H1 (cell line): Measurements from ENCODE around the gene RB1. TPM values are rescaled to one million over a fixed set of nuclear protein-coding genes. Genes with fewer than 3 reads are reported as not detected.

Experiments used
- CTCF ChIA-PET: fragments of 300-600 bp; sonication (Branson Sonifier 250); formaldehyde crosslinking; loops from one replicate; lab custom pipeline; 2021; ENCODE audit not compliant: partially characterized antibody; lab: Charles Lee
- POLR2A ChIA-PET: fragments of 300-600 bp; sonication (Branson Sonifier 250); formaldehyde crosslinking; loops from one replicate; lab custom pipeline; 2021; ENCODE audit warnings: inconsistent platforms; ENCODE audit not compliant: partially characterized antibody; lab: Charles Lee
- DNase-seq, 2 experiments: peaks; one replicate each; pipeline versions ENCODE4 v3.0.0 to v3.0.0-alpha.2; 2010 to 2022; ENCODE audit warnings: low spot score in 2 of 2, low read depth in 1 of 2, mixed read lengths in 1 of 2
- FAIRE-seq: peaks from 2 replicates; lab custom pipeline; 2011; peaks lifted over from hg19 to GRCh38; lab: Jason Lieb, UNC
- H2AFZ ChIP-seq: 2 replicates; pipeline ENCODE4 v1.8.1; 2012; ENCODE audit warnings: low read length, inconsistent platforms
- H2AK5ac ChIP-seq: 2 replicates; pipeline ENCODE4 v1.6.1; 2013; ENCODE audit warnings: low read depth, low read length
- H2BK120ac ChIP-seq: replicated peaks from 2 replicates; pipeline ENCODE3; 2013; ENCODE audit warnings: low read depth, low read length, inconsistent platforms
- H2BK12ac ChIP-seq: 2 replicates; pipeline ENCODE4 v1.6.1; 2013; ENCODE audit warnings: low read depth, low read length
- H2BK15ac ChIP-seq: 2 replicates; pipeline ENCODE4 v1.6.1; 2013; ENCODE audit warnings: low read length
- H2BK20ac ChIP-seq: 2 replicates; pipeline ENCODE4 v1.6.1; 2013; ENCODE audit warnings: low read length
- H2BK5ac ChIP-seq: 2 replicates; pipeline ENCODE4 v1.6.1; 2013; ENCODE audit warnings: low read depth, low read length
- H3K14ac ChIP-seq: 2 replicates; pipeline ENCODE4 v1.6.1; 2013; ENCODE audit warnings: inconsistent platforms; ENCODE audit not compliant: insufficient read length
- H3K18ac ChIP-seq: 2 replicates; pipeline ENCODE4 v1.6.1; 2013; ENCODE audit warnings: low read length; ENCODE audit errors: extremely low read depth
- H3K23ac ChIP-seq: 2 replicates; pipeline ENCODE4 v1.6.1; 2013; ENCODE audit warnings: inconsistent platforms; ENCODE audit not compliant: insufficient read length
- H3K23me2 ChIP-seq: 2 replicates; pipeline ENCODE4 v1.6.1; 2013; ENCODE audit warnings: low read depth, low read length
- H3K27ac ChIP-seq: 2 replicates; pipeline ENCODE4 v1.6.1; 2011; ENCODE audit warnings: low read depth, low read length, inconsistent platforms
- H3K27me3 ChIP-seq, 4 experiments: replicated peaks in 1 of 4; 1 replicate in 1 of 4; 2 replicates in 3 of 4; pipeline versions ENCODE4 v1.6.1 to v1.8.1; 2011 to 2013; ENCODE audit warnings: low read length in 3 of 4, mild to moderate bottlenecking in 3 of 4, inconsistent platforms in 2 of 4, mixed read lengths in 2 of 4, moderate library complexity in 1 of 4; ENCODE audit not compliant: control insufficient read depth in 3 of 4, insufficient read depth in 3 of 4; ENCODE audit errors: extremely low read depth in 1 of 4
- H3K36me3 ChIP-seq, 4 experiments: 2 replicates each; pipeline versions ENCODE4 v1.6.1 to v1.8.1; 2011 to 2013; ENCODE audit warnings: mild to moderate bottlenecking in 4 of 4, low read length in 3 of 4, moderate library complexity in 2 of 4, control low read depth in 1 of 4, inconsistent platforms in 1 of 4; ENCODE audit not compliant: insufficient read depth in 4 of 4, control insufficient read depth in 2 of 4
- H3K4ac ChIP-seq: replicated peaks from 2 replicates; pipeline ENCODE3; 2013; ENCODE audit warnings: low read length, low read depth, mixed read lengths, inconsistent platforms; ENCODE audit not compliant: insufficient read length
- H3K4me1 ChIP-seq, 4 experiments: replicated peaks in 1 of 4; 1 replicate in 1 of 4; 2 replicates in 3 of 4; pipeline versions ENCODE4 v1.6.1 to v1.8.1; 2011 to 2013; ENCODE audit warnings: low read length in 3 of 4, inconsistent platforms in 2 of 4, mixed read lengths in 1 of 4; ENCODE audit not compliant: insufficient read depth in 4 of 4, control insufficient read depth in 3 of 4
- H3K4me2 ChIP-seq, 2 experiments: 2 replicates each; pipeline versions ENCODE4 v1.6.1 to v1.8.1; 2011 to 2013; ENCODE audit warnings: low read depth in 2 of 2, low read length in 2 of 2, control low read depth in 1 of 2, inconsistent platforms in 1 of 2, mild to moderate bottlenecking in 1 of 2; ENCODE audit not compliant: insufficient read depth in 1 of 2
- H3K4me3 ChIP-seq, 4 experiments: fragments of 200-600, 300-600 bp in 1 of 4; sonication (generic), shearing (Covaris generic), sonication (Bioruptor Twin) in 1 of 4; 2 replicates each; pipeline versions ENCODE4 v1.5.1 to v1.8.1; 2011 to 2016; ENCODE audit warnings: low read length in 4 of 4, low read depth in 3 of 4, control low read depth in 2 of 4, inconsistent platforms in 2 of 4, mild to moderate bottlenecking in 2 of 4, mixed read lengths in 1 of 4, moderate library complexity in 1 of 4; ENCODE audit not compliant: insufficient read depth in 2 of 4; ENCODE audit errors: extremely low read depth in 1 of 4
- H3K56ac ChIP-seq: replicated peaks from 2 replicates; pipeline ENCODE3; 2013; ENCODE audit warnings: low read depth, mild to moderate bottlenecking, mixed read lengths, low read length, inconsistent platforms; ENCODE audit not compliant: insufficient read length
- H3K79me1 ChIP-seq: 2 replicates; pipeline ENCODE4 v1.6.1; 2013; ENCODE audit warnings: low read depth, low read length, control low read depth
- H3K79me2 ChIP-seq, 2 experiments: 2 replicates each; pipeline versions ENCODE4 v1.6.1 to v1.8.1; 2012 to 2013; ENCODE audit warnings: low read length in 2 of 2, mild to moderate bottlenecking in 2 of 2, inconsistent platforms in 1 of 2; ENCODE audit not compliant: insufficient read depth in 2 of 2, control insufficient read depth in 1 of 2
- H3K9ac ChIP-seq, 4 experiments: replicated peaks in 1 of 4; 1 replicate in 1 of 4; 2 replicates in 3 of 4; pipeline versions ENCODE4 v1.6.1 to v1.8.1; 2011 to 2013; ENCODE audit warnings: low read depth in 3 of 4, low read length in 3 of 4, control low read depth in 2 of 4, mild to moderate bottlenecking in 2 of 4, moderate library complexity in 2 of 4, inconsistent platforms in 1 of 4; ENCODE audit errors: extremely low read depth in 1 of 4
- H3K9me3 ChIP-seq, 2 experiments: 2 replicates each; pipeline versions ENCODE4 v1.6.1 to v1.8.1; 2012 to 2013; ENCODE audit warnings: mild to moderate bottlenecking in 2 of 2, moderate library complexity in 2 of 2, control low read depth in 1 of 2, inconsistent platforms in 1 of 2, low read depth in 1 of 2, low read length in 1 of 2, mixed read lengths in 1 of 2; ENCODE audit not compliant: insufficient read depth in 2 of 2
- H4K20me1 ChIP-seq, 2 experiments: replicated peaks in 1 of 2; 2 replicates each; pipeline versions ENCODE3 to v1.8.1; 2011 to 2013; ENCODE audit warnings: inconsistent platforms in 2 of 2, low read length in 2 of 2, mild to moderate bottlenecking in 1 of 2; ENCODE audit not compliant: insufficient read depth in 2 of 2, control insufficient read depth in 1 of 2
- H4K5ac ChIP-seq: 2 replicates; pipeline ENCODE4 v1.6.1; 2013; ENCODE audit warnings: low read length, low read depth, mixed read lengths, inconsistent platforms; ENCODE audit not compliant: insufficient read length
- H4K8ac ChIP-seq: 2 replicates; pipeline ENCODE4 v1.8.0; 2013; ENCODE audit warnings: mild to moderate bottlenecking, moderate library complexity, low read length, inconsistent platforms; ENCODE audit not compliant: insufficient read depth; ENCODE audit errors: extremely low read depth
- H4K91ac ChIP-seq: replicated peaks from 2 replicates; pipeline ENCODE3; 2013; ENCODE audit warnings: low read length, mixed read lengths, inconsistent platforms; ENCODE audit not compliant: insufficient read length
- CBX5 ChIP-seq: fragments of 300-800, 300-1000 bp; sonication (generic); IDR thresholded peaks from 2 replicates; pipeline ENCODE4 v1.7.1; 2016; ENCODE audit warnings: antibody characterized with exemption, low read length, low read depth
- CBX8 ChIP-seq: fragments of 300-800, 300-1000 bp; sonication (generic); IDR thresholded peaks from 2 replicates; pipeline ENCODE4 v1.7.1; 2016; ENCODE audit warnings: low read depth, low read length, borderline replicate concordance
- EP300 ChIP-seq, 2 experiments: IDR thresholded peaks; 1 replicate in 1 of 2; 2 replicates in 1 of 2; pipeline ENCODE4 v1.6.1; 2011 to 2012; ENCODE audit warnings: low read depth in 2 of 2, low read length in 2 of 2, mild to moderate bottlenecking in 2 of 2, borderline replicate concordance in 1 of 2, inconsistent platforms in 1 of 2, moderate library complexity in 1 of 2
- SIRT6 ChIP-seq: IDR thresholded peaks from one replicate; pipeline ENCODE4 v1.7.1; 2012; ENCODE audit warnings: low read length, inconsistent platforms
- SUZ12 ChIP-seq: fragments of 200-600 bp; sonication (generic); IDR thresholded peaks from 2 replicates; pipeline ENCODE4 v1.6.1; 2012; ENCODE audit warnings: mild to moderate bottlenecking, inconsistent platforms, low read length, moderate library complexity, mixed read lengths
- WGBS, 2 experiments: shearing (Covaris generic) in 1 of 2; methylation state at CpG; one replicate each; pipeline versions ENCODE4 v1.1.6 to v1.1.7; 2013 to 2015; ENCODE audit warnings: low lambda C conversion rate in 2 of 2, mixed read lengths in 2 of 2, inconsistent platforms in 1 of 2, low coverage in 1 of 2, missing lambda C conversion rate in 1 of 2; ENCODE audit not compliant: insufficient replicate concordance in 2 of 2, insufficient coverage in 1 of 2, insufficient read length in 1 of 2; ENCODE audit errors: extremely low coverage in 1 of 2, missing lambda C conversion rate in 1 of 2; 5-methylcytosine and 5-hydroxymethylcytosine counted together
- polyA plus RNA-seq, 7 experiments: library from polyadenylated mRNA; depleted of rRNA in 3 of 7; stranded (reverse) in 5 of 7; unstranded in 2 of 7; fragments of >200 nt in 5 of 7; fragments of 200-250 nt in 2 of 7; gene quantifications; 1 replicate in 5 of 7; 2 replicates in 1 of 7; 4 replicates in 1 of 7; pipeline versions ENCODE4 v1.2.1 to v1.2.3, GENCODE V29; 2011 to 2013; ENCODE audit warnings: missing spikeins in 2 of 7, mixed read lengths in 2 of 7
- total RNA-seq: library from RNA; stranded (reverse); fragmentation: NEBNext Ultra II Directional; extraction: Animal tissue kit (Norgen Biotek cat#: 25700); gene quantifications from 2 replicates; pipeline ENCODE4 v1.2.1, GENCODE V29; 2021

Gene RB1
- total and polyA plus RNA-seq, 2 of the 8 experiments (the other 6 are each of a cell fraction or from before 2014, with no cell fraction given): 4.1 to 17.5 TPM

DNA sequence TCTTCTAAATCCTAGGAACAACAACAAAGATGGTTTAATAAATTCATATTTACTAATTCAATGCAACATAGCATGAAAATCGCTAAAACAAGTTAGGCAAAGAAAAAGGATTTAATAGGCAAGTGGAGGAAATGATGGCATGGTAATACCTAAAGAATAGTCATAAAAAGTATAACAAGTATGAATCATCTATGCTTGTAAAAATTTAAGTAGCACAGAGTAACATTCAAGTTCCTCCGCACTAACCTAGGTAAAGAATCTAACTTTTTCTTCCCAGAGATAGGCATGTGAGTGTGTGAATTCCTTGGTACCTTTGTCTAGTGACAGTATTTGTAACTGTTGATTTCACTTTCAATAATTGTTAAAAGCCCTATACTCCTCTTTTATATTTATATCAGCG, 186.7 kb downstream of the RB1 start:
- H2BK12ac ChIP-seq: no peak overlapping the region
- no peak overlapping the region for H3K14ac ChIP-seq
- no peak overlapping the region for H3K4me3 ChIP-seq
- H3K27ac ChIP-seq: no peak overlapping the region
- H3K23ac ChIP-seq: no peak overlapping the region
- peaks cover 2% of the 10 kb centered on the region; the same call in 1 of the 2 replicates for H3K23me2 ChIP-seq
- peaks cover 0 to 9% (median 3%) of the 10 kb centered on the region in 4 experiments; a peak in 3 of 8 replicates for H3K36me3 ChIP-seq
- no peaks in the 10 kb centered on the region for H4K20me1 ChIP-seq
- no peak overlapping the region for H4K8ac ChIP-seq
- H4K5ac ChIP-seq: no peak overlapping the region
- 95% methylated on average over 3 of the region's 3 CpGs; no CpG with 5 or more reads in 1 of the 2 experiments for WGBS, 2 experiments
- no peak overlapping the region for H3K4ac ChIP-seq
- no peak overlapping the region for H2BK15ac ChIP-seq
- H3K27me3 ChIP-seq: no peaks in the 10 kb centered on the region
- no peak overlapping the region for H3K9ac ChIP-seq
- DNase-seq: no peak
- POLR2A ChIA-PET: no interaction called here
- no peak overlapping the region for H3K4me2 ChIP-seq
- no peak overlapping the region for H3K56ac ChIP-seq
- H3K18ac ChIP-seq: no peak overlapping the region
- no peak overlapping the region for H4K91ac ChIP-seq
- CTCF ChIA-PET: interaction anchor here (1.2 kb wide), 1 partner anchor 14 kb away, joined by 4 read pairs; no protein-coding TSS in a partner anchor
- H3K9me3 ChIP-seq: peaks cover 0 to 6% of the 10 kb centered on the region in 2 experiments; a peak in 1 of 4 replicates
- TF ChIP-seq SUZ12: no peak
- TF ChIP-seq SIRT6: no peak
- no peak for TF ChIP-seq CBX5
- TF ChIP-seq EP300 (IDR thresholded peaks at IDR 0.05; ENCODE audit: borderline replicate concordance in 1 of 2, low read depth in 2 of 2, low read length in 2 of 2): no peak
- no peak for TF ChIP-seq CBX8
- no peak for FAIRE-seq
- H2BK20ac ChIP-seq: no peak overlapping the region
- H3K4me1 ChIP-seq: no peaks in the 10 kb centered on the region; a peak in 2 of 7 replicates
- no peak overlapping the region for H2AFZ ChIP-seq
- no peaks in the 10 kb centered on the region for H3K79me2 ChIP-seq
- H2BK5ac ChIP-seq: no peak overlapping the region
- H2BK120ac ChIP-seq: no peak overlapping the region
- H3K79me1 ChIP-seq: no peaks in the 10 kb centered on the region
- no peak overlapping the region for H2AK5ac ChIP-seq
